ENCODE measurements around the gene MRPL50.

MRPL50 gene

DNA sequence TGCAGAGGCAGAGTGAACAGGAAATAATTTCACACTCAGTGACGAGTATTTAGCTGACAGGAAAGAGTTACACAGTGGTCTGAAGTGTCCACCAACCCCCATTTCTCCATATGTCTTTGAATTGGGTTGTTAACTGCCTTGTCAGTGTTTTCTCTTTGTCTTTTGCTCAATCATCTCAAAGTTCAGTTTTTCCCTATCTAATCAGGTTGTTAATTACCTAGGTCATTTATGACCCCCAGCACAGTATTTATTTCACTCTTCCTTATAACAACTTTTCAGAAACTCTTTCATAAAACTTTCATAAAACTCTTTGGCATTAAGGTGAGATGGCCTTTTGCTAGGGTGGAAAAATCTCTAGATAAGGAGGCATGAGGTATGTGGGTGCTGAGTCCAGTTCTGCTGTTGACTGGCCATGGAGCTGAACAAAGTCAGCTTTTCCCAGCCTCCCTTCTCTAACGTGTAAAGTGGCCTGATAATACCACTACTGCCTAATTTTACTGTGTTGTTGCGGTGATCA lies 42.4 kb upstream of the MRPL50 start:
- TF ChIP-seq FOXK2 (IDR thresholded peaks at IDR 0.05) (no peak), FOXA1 (IDR thresholded peaks at IDR 0.05) (no peak), CTBP1 (IDR thresholded peaks at IDR 0.05; ENCODE audit: borderline replicate concordance) (no peak), LEF1 (IDR thresholded peaks at IDR 0.05; ENCODE audit: borderline replicate concordance) (no peak), SP1 (IDR thresholded peaks at IDR 0.05) (no peak), ARNT (IDR thresholded peaks at IDR 0.05) (no peak), BHLHE40 (IDR thresholded peaks at IDR 0.05; ENCODE audit: borderline replicate concordance) (no peak), NFRKB (IDR thresholded peaks at IDR 0.05) (no peak), PKNOX1 (IDR thresholded peaks at IDR 0.05) (no peak), SUZ12 (IDR thresholded peaks at IDR 0.05) (no peak)

DNA sequence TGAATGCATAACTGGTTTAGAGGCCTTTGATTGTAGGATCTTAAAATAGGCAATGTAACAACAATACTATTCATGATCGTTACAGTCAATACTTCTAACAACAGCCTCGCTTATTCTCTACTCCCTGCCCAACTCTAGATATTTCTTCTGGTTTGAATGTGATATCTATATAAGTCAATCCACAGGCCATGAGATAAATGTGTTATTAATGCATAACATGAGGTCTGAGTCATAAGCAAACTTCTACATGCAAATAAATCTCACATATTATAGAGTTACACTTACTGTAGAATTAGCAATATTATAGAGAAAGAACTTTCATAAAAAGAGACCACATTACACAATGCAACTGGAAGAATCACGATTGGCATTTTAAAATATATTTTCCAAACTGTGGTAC lies 40.1 kb upstream of the MRPL50 start:
- TF ChIP-seq LEF1 (IDR thresholded peaks at IDR 0.05; ENCODE audit: borderline replicate concordance) (no peak), SP1 (IDR thresholded peaks at IDR 0.05) (no peak), FOXK2 (IDR thresholded peaks at IDR 0.05) (no peak), HDGF (IDR thresholded peaks at IDR 0.05; ENCODE audit: borderline replicate concordance) (no peak), PKNOX1 (IDR thresholded peaks at IDR 0.05) (no peak), FOXM1 (IDR thresholded peaks at IDR 0.05; ENCODE audit: borderline replicate concordance) (no peak), FOXA1 (IDR thresholded peaks at IDR 0.05) (no peak), L3MBTL2 (conservative IDR thresholded peaks at IDR 0.05) (no peak), TARDBP (IDR thresholded peaks at IDR 0.05) (no peak), NFRKB (IDR thresholded peaks at IDR 0.05) (no peak), ZNF384 (IDR thresholded peaks at IDR 0.05) (no peak), BHLHE40 (IDR thresholded peaks at IDR 0.05; ENCODE audit: borderline replicate concordance) (no peak), ARNT (IDR thresholded peaks at IDR 0.05) (no peak), ELF4 (IDR thresholded peaks at IDR 0.05) (no peak), CTBP1 (IDR thresholded peaks at IDR 0.05; ENCODE audit: borderline replicate concordance) (no peak), SUZ12 (IDR thresholded peaks at IDR 0.05) (no peak)
- POLR2A ChIA-PET: no interaction called here
- CTCF ChIA-PET: interaction anchor here (0.9 kb wide), 1 partner anchor 11 kb away, joined by 3 read pairs; no protein-coding TSS in a partner anchor
- DNase-seq (ENCODE audit: extremely low spot score): no peak

More for the DNA sequence above, 42.4 kb upstream of the MRPL50 start:
- ChIA-PET CTCF (no interaction called here), POLR2A (no interaction called here)
- DNase-seq (ENCODE audit: extremely low spot score): no peak

GRCh38 chr9:101437806-101438232 lies 39.4 kb upstream of the MRPL50 start:
- ChIA-PET POLR2A (no interaction called here), CTCF (interaction anchor here (0.9 kb wide), 1 partner anchor 11 kb away, joined by 3 read pairs; no protein-coding TSS in a partner anchor)
- DNase-seq (ENCODE audit: extremely low spot score): no peak
- TF ChIP-seq SUZ12 (IDR thresholded peaks at IDR 0.05) (no peak), HDGF (IDR thresholded peaks at IDR 0.05; ENCODE audit: borderline replicate concordance) (no peak), CTBP1 (IDR thresholded peaks at IDR 0.05; ENCODE audit: borderline replicate concordance) (no peak), FOXM1 (IDR thresholded peaks at IDR 0.05; ENCODE audit: borderline replicate concordance) (no peak), ZNF384 (IDR thresholded peaks at IDR 0.05) (no peak), L3MBTL2 (conservative IDR thresholded peaks at IDR 0.05) (no peak), NFRKB (IDR thresholded peaks at IDR 0.05) (no peak), PKNOX1 (IDR thresholded peaks at IDR 0.05) (no peak), FOXA1 (IDR thresholded peaks at IDR 0.05) (no peak), LEF1 (IDR thresholded peaks at IDR 0.05; ENCODE audit: borderline replicate concordance) (no peak), FOXK2 (IDR thresholded peaks at IDR 0.05) (no peak), SP1 (IDR thresholded peaks at IDR 0.05) (no peak)

DNA sequence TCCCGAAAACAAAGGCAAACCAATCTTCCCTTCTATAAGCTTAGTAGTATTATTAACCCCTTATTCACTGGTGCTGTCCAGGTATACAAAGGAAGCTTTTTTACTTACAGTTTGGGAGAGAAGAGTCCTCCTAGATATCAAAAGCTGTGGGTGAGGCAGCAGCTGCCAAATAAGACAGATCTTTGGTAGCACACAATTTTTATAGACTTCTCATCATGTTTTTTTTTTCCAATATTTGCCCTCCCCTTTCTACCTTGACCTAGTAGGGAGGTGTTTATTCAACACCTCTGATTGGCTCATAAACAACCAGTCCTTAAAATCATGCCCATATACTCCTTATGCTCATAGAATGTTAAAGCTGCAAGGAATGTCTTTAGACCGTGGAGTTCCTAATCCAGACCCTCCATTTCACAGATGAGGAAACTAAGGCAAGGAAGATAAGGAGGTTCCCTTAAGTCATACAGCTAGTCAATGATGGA lies 37.2 kb upstream of the MRPL50 start, which contains the start of gene ALDOB:
TSS of gene ALDOB (minus strand) at position 174 of the 479 bp plus-strand sequence. CDS start 4,887 bp downstream, outside the sequence.
- no peak for TF ChIP-seq CTBP1 (IDR thresholded peaks at IDR 0.05; ENCODE audit: borderline replicate concordance)
- TF ChIP-seq BHLHE40 (IDR thresholded peaks at IDR 0.05; ENCODE audit: borderline replicate concordance): no peak
- no peak for TF ChIP-seq FOXK2 (IDR thresholded peaks at IDR 0.05)
- TF ChIP-seq NFRKB (IDR thresholded peaks at IDR 0.05): no peak
- TF ChIP-seq HDGF (IDR thresholded peaks at IDR 0.05; ENCODE audit: borderline replicate concordance): no peak
- no peak for TF ChIP-seq SP1 (IDR thresholded peaks at IDR 0.05)
- TF ChIP-seq SUZ12 (IDR thresholded peaks at IDR 0.05): no peak
- no peak for TF ChIP-seq PKNOX1 (IDR thresholded peaks at IDR 0.05)
- TF ChIP-seq LEF1 (IDR thresholded peaks at IDR 0.05; ENCODE audit: borderline replicate concordance): no peak
- no peak for TF ChIP-seq ZNF384 (IDR thresholded peaks at IDR 0.05)
- no peak for TF ChIP-seq FOXA1 (IDR thresholded peaks at IDR 0.05)
- TF ChIP-seq FOXM1 (IDR thresholded peaks at IDR 0.05; ENCODE audit: borderline replicate concordance): no peak
- no peak for TF ChIP-seq L3MBTL2 (conservative IDR thresholded peaks at IDR 0.05)
- TF ChIP-seq TARDBP (IDR thresholded peaks at IDR 0.05): no peak
- no peak for TF ChIP-seq ARNT (IDR thresholded peaks at IDR 0.05)
- TF ChIP-seq ELF4 (IDR thresholded peaks at IDR 0.05): no peak
- ChIA-PET CTCF (no interaction called here), POLR2A (interaction anchor here (1.2 kb wide), 1 partner anchor 13 kb away, joined by 3 read pairs; no protein-coding TSS in a partner anchor)
- DNase-seq (ENCODE audit: extremely low spot score): no peak

GRCh38 chr9:101434998-101435397 lies 36.6 kb upstream of the MRPL50 start:
- POLR2A ChIA-PET: interaction anchor here (1.2 kb wide), 1 partner anchor 14 kb away, joined by 3 read pairs; no protein-coding TSS in a partner anchor
- no peak for DNase-seq (ENCODE audit: extremely low spot score)
- no peak for TF ChIP-seq L3MBTL2 (conservative IDR thresholded peaks at IDR 0.05)
- TF ChIP-seq LEF1 (IDR thresholded peaks at IDR 0.05; ENCODE audit: borderline replicate concordance): no peak
- no peak for TF ChIP-seq PKNOX1 (IDR thresholded peaks at IDR 0.05)
- no peak for TF ChIP-seq FOXK2 (IDR thresholded peaks at IDR 0.05)
- no peak for TF ChIP-seq SUZ12 (IDR thresholded peaks at IDR 0.05)
- TF ChIP-seq ELF4 (IDR thresholded peaks at IDR 0.05): no peak
- no peak for TF ChIP-seq TARDBP (IDR thresholded peaks at IDR 0.05)
- CTCF ChIA-PET: no interaction called here

All from HEK293T (cell line).